T-helper 9 cell (primary cell): ENCODE data around the gene MPV17L2.
A peak's percentile ranks its signal among the peaks of the same experiment; 100 is the strongest.

Source experiments
- DNase-seq: peaks from one replicate; pipeline ENCODE4 v3.0.0-alpha.2; 2020

MPV17L2 gene

GRCh38 chr19:18219911-18220631 lies 27.1 kb downstream of the MPV17L2 start:
- DNase-seq = no peak

- no peak for DNase-seq
Observed at GRCh38 chr19:18220632-18221275, 27.7 kb downstream of the MPV17L2 start.

- DNase-seq = no peak
Observed at GRCh38 chr19:18221815-18222725, 29.1 kb downstream of the MPV17L2 start.

- DNase-seq = no peak
Observed at GRCh38 chr19:18223860-18224524, 31.0 kb downstream of the MPV17L2 start.

GRCh38 chr19:18224525-18225354 lies 31.7 kb downstream of the MPV17L2 start:
- DNase-seq = peak; percentile 63

GRCh38 chr19:18225355-18225701 lies 32.3 kb downstream of the MPV17L2 start:
- DNase-seq = no peak

- no peak for DNase-seq
Observed at GRCh38 chr19:18225702-18226468, 32.9 kb downstream of the MPV17L2 start, which contains the start of gene PDE4C. Gene PDE4C, minus strand, starts transcription at chr19:18226438. Its CDS starts 23 bp downstream, at chr19:18226415.

GRCh38 chr19:18226956-18227780 lies 34.1 kb downstream of the MPV17L2 start:
- DNase-seq = no peak

GRCh38 chr19:18227781-18228271 lies 34.8 kb downstream of the MPV17L2 start:
- DNase-seq = no peak

GRCh38 chr19:18229474-18229873 lies 36.5 kb downstream of the MPV17L2 start:
- DNase-seq = no peak

- no peak for DNase-seq
Observed at GRCh38 chr19:18229915-18230314, 36.9 kb downstream of the MPV17L2 start.

- no peak for DNase-seq
Observed at GRCh38 chr19:18230941-18231734, 38.1 kb downstream of the MPV17L2 start.

GRCh38 chr19:18231775-18232174 lies 38.8 kb downstream of the MPV17L2 start:
- no peak for DNase-seq

- no peak for DNase-seq
Observed at GRCh38 chr19:18232540-18233223, 39.7 kb downstream of the MPV17L2 start.

- peak; percentile 38 for DNase-seq
Observed at GRCh38 chr19:18233224-18233825, 40.3 kb downstream of the MPV17L2 start.

- no peak for DNase-seq
Observed at GRCh38 chr19:18234194-18234593, 41.2 kb downstream of the MPV17L2 start.

GRCh38 chr19:18239303-18239702 lies 46.3 kb downstream of the MPV17L2 start:
- no peak for DNase-seq

GRCh38 chr19:18245297-18245696 lies 52.3 kb downstream of the MPV17L2 start:
- DNase-seq = no peak
